Forelimb muscle (tissue), 1 donor: ENCODE data around the gene NRBF2. TPM values are rescaled to one million over a fixed set of nuclear protein-coding genes. Genes with fewer than 3 reads are reported as not detected.
"Not testable (repeated sequence)": the region's sequence is repeated elsewhere in the genome, so short reads cannot be mapped to it uniquely, and the experiment has no call there.

Experiments used
- DNase-seq: peaks from one replicate; pipeline ENCODE4 v3.0.0-alpha.2; 2013; ENCODE audit warnings: low read depth
- polyA plus RNA-seq: library from polyadenylated mRNA; unstranded; fragments of 120-200 nt; gene quantifications from one replicate; pipeline ENCODE4 v1.2.1, GENCODE V29; 2013; ENCODE audit not compliant: insufficient read length

The NRBF2 gene
- 14.5 TPM for polyA plus RNA-seq

DNA sequence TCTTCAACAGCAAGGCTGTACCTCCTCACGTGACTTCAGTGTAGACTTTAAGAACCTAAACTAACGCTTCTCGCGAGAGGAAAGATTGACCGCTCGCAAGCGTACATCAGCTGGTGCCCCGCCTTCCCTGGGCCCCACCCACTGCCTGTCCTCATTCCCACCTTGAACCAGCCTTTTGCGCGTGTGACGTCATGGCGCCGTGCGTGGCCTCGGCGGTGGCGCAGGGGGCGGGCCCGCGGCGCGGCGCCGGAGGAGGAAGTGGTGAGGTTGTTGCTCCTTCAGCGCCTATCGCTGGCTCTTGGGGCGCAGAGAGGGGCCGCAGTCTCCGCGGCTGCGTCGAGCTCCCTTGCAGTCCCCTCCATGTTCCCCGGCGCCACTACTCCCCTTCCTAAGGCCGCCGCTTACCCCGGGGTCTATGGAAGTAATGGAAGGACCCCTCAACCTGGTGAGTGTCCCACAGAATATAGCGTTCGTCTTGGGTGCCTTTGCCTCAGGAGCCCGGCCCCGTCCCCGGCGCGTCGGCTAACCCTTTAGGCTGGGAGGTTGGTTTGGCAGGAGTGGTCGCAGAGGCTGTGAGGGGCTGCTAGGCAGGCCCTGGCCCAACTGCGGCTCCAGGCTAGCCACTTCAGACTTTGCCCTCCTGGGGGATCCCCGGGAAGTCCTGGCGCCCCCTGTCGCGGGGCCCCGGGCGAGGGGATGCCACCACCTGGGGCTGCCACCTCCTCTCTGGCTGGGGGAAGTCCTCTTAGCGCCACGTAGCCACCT lies at the start of gene NRBF2:
Gene NRBF2, plus strand, starts transcription at position 273 of the 765 bp plus-strand sequence. Its CDS starts 143 bp downstream, at position 416.
- peak; percentile 93 for DNase-seq

DNA sequence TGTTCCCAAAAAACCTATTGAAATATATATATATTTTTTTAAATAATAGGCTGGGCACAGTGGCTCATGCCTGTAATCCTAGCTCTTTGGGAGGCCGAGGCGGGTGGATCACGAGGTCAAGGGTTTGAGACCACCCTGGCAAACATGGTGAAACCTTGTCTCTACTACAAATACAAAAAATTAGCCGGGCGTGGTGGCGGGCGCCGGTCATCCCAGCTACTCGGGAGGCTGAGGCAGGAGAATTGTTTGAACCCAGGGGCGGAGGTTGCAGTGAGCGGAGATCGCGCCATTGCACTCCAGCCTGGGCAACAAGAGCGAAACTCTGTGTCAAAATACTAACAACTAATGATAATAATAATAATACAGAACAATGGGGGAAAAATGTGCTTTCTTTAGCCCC lies 49.7 kb upstream of the NRBF2 start:
- not testable (repeated sequence) for DNase-seq

DNA sequence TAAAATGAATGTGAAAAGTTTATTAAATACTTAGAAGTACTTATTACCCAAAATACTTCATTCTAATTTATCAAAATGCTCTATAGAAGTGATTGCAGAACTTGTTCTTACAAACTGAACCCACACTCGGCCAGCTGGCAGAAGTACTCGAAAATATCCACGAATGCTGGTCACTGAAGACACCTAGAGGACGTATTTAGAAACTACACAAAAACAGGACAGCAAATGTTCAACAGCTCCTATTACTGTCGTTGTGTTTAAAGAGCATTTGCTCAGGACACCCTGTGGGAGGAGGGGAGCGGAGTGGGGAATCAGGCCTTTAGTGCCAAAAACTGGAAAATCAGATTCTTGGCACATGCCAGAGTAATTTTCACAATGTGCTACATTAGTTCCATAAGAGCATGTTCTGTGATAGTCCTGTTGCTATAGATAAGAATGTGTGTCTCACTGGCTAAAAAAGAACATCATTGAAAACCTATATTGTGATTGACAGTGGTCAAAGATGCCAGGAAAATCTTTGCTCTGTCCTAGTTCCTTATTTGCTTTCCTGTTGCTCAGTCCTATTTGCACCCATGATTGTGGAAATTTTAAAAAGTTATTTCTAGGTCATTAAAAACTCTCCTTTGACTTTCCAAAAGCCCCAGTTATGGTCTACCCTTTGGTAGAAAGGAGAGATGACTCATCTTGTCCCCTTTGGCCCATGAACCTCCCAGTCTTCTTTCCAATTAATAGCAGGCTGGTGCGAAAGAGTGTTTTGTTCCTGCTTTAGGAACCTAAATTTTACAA lies 49.0 kb upstream of the NRBF2 start:
- DNase-seq: peak; percentile 75

DNA sequence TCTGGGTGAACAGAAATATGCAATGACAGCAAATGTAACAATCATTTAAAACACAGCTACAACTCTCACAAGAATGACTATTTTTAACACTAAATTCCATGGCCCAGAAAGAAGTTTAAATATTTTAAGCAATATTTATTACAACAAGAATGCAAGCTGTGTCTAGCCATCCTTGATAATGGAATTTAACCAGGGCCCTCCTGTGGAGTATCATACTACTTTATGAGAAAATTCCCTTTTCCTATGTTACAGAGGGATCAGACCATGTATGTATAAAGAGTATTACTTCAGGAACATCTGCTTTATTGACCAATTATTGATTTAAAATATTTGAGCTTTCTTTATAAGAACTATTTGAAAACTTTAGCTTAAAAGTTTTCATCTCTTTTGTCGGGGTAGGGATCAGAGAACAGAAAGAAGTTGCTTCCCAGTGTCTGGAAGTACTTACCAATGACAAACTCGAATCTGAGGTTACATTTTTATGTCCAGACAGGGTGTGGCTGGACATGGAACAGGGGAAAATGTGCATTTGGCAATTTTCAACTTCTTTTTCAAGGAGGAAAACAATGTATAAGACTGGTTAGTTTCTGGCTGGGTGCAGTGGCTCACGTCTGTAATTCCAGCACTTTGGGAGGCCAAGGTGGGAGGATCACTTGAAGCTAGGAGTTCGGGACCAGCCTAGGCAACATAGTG lies 48.3 kb upstream of the NRBF2 start:
- peak; percentile 22 for DNase-seq

DNA sequence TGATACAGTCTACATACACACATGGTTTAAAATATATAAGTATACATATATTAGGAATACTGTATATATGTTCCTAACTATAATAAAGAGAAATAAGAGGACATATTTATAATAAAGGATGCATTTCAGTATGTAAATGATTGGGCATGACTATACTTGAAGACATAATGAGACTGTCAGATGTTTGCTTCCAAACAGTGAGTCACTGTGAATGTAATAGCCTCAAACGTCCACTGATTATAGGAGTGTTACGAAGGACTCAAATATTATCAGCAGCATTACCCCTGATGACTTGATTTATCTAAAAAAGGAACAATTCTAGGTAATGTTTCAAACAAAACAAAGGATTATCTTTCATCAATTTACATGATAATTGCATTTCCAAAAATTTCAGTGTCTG lies 39.9 kb upstream of the NRBF2 start:
- DNase-seq: no peak

DNA sequence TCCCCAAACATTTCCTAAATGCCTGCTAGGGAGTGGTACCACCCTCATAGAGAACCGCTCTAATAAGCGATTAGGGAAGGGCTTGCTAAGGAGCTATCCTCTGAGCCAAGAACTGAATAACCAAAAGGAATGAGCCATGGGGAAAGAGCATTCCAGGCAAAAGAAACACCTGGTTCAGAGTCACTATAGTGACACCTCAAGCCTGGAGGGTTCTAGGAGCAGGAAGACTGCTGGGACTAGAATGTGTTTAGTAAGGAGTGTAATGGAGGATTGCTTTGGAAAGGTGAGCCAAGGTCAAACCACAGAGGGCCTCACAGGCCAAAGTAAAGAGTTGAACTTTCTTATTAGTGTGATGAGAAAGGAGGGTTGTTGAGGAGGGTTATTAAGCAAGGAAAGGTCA lies 38.7 kb upstream of the NRBF2 start:
- no peak for DNase-seq

DNA sequence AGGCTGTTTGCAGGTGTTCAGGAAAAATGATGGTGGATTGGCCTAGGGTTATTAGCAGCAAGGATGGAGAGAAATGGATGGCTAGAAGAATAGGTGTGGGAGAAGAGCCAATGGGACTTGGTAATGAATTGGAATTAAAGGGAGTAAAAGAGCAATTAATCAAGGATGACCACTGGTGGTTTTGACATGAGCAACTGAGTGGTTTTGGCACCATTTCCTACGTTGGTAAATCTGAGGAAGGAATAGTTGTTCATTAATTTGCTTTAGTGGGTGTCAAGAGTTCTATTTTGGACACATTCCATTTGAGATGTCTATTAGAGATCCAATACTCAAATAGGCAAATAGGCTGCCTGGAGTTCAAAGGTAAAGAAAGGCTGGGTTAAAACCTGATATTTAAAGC lies 38.2 kb upstream of the NRBF2 start:
- no peak for DNase-seq

DNA sequence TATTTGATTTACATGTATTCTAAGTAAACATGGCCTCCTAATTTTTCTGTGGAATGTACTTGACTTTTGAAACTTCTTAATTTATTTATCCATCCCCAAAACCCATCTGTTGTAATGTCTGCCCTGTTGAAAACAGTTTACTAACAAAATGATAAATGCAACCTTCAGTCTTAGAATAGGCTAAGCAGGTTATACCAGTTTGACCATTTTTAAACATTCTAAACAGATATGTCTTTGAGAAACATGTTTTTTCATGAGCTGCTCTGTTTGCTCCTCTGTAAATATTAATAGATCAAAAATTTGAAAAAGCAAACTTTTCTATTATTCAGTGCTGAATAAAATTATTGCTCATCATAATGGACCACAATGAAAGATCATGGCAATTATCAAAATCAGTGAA lies 33.4 kb upstream of the NRBF2 start:
- DNase-seq: no peak

DNA sequence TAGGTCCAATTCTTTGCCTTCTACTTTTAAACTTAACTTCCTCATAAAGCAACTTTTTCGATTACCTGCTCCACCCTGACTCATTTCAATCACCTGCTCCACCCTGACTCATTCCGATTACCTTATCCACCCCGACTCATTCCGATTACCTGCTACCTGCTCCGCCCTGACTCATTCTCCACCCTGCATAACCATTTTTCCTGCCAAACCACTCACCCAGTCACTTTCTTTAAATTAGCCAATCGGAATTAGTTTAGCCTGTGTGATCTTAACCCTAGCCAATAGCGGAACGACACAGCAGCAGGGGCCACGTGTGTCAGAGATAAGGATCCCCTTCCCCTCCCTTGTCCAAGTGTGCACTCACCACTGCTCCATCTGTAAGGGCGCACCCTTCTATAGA lies 32.0 kb upstream of the NRBF2 start:
- not testable (repeated sequence) for DNase-seq

DNA sequence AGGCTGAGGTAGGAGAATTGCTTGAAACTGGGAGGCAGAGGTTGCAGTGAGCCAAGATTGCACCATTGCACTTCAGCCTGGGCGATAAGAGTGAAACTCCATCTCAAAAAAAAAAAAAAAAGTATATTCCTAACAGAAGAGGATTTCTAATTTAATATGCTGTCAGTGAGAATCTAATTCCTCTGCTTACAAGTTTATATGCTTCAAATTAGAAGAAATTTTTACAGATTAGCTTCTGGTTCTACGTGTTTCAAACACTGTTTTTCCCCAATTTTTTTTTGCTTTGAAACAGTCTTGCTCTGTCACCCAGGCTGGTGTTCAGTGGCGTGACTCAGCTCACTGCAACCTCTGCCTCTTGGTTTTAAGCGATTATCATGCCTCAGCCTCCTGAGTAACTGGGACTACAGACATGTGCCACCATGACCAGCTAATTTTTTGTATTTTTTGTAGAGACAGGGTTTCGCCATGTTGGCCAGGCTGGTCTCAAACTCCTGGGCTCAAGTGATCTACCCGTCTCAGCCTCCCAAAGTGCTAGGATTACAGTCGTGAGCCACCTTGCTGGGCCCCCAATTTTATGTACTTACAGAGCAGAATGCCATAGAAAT lies 30.7 kb upstream of the NRBF2 start:
- DNase-seq: not testable (repeated sequence)

DNA sequence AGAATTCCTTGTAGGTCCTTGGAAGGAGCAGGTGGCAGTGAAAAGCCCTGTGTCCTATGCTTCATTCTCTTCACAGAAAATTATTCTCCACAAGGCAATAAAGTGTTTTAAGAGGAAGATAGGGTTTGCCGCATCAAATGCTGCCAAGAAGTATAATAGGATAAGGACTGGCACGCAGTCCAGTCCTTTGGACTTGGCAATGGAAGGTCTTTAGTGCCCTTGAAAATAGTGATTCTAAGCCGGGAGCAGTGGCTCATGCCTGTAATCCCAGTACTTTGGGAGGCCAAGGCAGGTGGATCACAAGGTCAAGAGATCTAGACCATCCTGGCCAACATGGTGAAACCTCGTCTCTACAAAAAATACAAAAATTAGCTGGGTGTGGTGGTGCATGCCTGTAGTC lies 29.9 kb upstream of the NRBF2 start:
- not testable (repeated sequence) for DNase-seq

DNA sequence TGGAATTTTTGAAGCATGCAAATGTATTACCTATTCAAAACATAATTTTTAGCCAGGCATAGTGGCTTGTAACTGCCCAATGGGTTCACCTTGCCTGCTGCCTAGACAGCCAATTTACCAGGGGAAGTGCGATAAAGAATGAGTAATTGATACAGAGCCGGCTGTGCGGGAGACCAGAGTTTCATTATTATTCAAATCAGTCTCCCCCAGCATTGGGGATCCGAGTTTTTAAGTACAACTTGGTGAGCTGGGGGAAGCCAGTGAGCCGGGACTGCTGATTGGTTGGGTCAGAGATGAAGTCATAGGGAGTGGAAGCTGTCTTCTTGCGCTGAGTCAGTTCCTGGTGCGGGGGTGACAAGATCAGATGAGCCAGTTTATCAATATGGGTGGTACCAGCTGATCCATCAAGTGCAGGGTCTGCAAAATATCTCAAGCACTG lies 29.1 kb upstream of the NRBF2 start:
- DNase-seq: no peak

DNA sequence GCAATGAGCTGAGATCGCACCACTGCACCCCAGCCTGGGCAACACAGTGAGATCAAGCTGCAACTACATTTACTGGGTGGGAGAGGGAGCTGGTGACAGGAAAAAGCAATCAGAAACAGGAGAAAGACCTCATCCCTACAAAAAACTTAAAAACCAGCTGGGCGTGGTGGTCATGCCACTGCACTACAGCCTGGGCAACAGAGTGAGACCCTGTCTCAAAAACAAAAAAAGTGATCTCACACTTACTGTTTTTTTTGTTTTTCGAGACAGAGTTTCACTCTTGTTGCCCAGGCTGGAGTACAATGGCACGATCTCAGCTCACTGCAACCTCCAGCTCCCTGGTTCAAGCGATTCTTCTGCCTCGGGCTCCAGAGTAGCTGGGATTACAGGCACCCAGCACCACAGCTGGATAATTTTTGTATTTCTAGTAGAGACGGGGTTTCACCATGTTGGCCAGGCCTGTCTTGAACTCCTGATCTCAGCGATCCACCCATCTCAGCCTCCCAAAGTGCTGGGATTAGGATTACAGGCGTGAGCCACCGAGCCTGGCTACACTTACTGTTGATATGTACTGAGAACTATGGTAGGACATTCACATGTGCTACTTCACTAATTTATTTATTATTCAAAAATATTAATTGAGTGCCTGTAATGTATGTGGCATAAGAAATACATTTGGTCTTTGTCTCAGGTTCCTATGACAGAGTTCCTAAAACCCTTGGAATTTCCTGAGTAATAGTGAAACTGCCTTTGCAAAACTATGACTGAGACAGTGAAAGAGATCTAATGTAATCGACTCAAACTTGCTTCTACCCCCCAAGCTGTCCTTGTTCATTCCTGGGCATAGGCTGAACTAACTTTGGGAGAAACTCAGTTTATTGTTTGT lies 27.7 kb upstream of the NRBF2 start:
- DNase-seq: no peak

DNA sequence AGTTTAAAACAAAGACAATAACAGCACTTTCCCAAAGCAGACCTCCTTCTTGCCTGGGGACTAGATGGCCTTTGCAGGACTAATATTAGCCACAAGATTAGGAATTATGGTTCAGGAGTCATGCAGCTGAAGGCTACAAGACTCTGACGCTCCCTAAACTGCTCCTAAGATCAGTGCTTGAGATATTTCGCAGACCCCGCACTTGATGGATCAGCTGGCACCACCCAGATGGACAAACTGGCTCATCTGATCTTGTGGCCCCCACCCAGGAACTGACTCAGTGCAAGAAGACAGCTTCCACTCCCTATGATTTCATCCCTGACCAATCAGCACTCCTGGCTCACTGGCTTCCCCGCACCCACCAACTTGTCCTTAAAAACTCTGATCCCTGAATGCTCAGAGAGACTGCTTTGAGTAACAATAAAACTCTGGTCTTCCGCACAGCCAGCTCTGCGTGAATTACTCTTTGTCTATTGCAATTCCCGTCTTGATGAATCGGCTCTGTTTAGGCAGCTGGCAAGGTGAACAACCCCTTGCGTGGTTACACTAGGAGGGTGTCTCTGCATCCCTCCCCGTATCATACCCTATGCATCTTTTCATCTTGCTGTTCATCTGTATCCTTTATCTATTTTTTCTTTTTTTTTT lies 26.9 kb upstream of the NRBF2 start:
- no peak for DNase-seq

DNA sequence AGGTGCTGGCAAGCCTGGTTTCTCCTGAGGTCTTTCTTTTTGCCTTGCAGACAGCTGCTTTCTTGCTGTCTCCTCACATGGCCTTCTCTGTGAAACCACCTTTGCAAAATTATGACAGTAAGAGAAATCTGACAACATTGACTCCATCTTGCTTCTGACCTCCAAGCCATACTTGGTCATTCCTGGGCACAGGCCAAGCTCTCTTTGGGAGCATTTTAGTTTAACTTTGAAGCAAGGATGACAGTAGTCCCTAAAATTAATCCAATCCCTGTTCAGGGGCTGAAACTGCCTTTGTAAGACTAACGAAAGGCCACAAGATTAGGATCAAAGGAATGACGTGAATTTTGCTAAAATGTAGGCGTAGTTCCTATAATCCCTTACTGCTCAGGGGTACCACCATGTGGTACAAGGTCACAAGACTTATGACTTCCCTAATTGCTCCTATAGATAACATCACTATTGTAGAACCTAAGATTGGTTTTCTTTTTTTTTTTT lies 25.1 kb upstream of the NRBF2 start:
- DNase-seq: no peak

DNA sequence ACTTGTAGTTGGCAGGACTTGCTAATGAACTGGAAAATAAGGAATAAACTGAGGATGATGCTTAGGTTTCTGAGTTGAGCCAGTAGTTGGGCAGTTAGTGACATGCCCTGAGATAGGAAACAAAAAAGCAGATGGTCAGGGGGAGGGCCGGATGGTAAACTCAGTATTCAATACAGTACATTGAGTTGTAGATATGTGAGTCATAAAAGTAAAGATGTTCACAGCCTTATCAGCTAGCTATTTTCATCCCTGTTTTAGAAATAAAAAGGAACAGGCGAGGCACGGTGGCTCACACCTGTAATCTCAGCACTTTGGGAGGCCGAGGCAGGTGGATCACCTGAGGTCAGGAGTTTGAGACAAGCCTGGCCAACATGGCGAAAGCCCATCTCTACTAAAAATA lies 22.2 kb upstream of the NRBF2 start:
- DNase-seq: no peak

DNA sequence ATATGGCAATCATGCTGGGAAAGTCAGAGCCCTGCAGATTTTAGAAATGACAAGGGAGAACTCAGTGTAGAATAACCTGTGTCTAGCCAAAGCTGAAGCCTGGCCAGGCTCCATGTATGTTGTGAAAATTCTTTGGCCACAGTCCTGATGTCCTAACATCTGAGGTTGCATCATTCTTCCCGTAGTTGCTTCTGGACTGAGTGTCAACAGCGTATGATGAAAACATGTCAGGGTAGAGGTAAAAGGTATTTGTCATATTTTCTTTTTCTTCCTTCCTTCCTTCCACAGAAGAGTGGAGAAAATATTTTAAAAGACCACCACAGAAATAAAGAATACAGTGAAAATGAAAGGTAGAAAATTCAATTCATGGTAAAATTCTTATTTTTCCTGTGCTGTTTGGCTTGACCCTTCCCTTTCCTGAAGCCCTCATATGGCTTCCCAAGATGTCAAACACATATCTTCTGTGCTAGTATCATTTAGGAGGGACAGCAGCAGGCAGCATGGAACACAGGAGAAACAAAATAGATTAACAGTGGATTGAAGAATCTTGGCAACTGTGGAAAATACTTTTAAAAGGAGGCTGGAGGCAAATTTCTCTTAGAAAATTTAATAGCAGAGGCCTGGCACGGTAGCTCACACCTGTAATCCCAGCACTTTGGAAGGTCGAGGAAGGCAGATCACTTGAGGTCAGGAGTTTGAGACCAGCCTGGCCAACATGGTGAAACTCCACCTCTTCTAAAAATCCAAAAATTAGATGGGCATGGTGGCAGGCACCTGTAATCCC lies 18.9 kb upstream of the NRBF2 start:
- peak; percentile 91 for DNase-seq

DNA sequence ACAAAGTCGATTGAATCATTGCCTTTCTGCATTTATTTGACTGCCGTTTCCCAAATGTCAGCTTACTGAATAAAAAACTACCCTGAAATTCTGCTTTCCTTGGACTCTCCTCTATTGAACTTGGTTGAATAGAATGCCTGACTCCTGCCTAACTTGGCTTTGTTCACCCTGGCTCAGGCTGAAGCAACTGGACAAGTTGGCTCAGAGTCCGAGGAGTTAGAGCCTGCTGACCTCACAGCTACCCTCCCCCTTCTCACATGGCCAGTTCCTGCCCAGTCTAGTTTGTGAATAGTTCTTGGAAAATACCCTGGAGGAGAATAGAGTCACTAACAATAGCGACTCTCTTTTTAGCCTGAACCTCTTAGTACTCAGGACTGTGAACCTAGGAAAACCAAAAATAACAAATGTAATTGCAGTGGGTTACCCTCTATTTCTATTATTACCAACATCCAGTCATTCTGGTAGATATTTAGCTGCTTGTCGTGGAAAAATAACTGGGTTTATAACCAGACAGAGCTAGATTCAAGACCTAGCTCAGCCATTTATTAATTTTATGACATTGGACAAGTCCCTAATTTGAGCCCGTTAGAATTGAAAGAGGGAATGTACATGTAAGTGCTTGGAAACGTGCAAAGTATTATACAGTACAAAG lies 17.3 kb upstream of the NRBF2 start:
- peak; percentile 84 for DNase-seq
